ENCODE data around the gene WNT10A.

Gene WNT10A

DNA sequence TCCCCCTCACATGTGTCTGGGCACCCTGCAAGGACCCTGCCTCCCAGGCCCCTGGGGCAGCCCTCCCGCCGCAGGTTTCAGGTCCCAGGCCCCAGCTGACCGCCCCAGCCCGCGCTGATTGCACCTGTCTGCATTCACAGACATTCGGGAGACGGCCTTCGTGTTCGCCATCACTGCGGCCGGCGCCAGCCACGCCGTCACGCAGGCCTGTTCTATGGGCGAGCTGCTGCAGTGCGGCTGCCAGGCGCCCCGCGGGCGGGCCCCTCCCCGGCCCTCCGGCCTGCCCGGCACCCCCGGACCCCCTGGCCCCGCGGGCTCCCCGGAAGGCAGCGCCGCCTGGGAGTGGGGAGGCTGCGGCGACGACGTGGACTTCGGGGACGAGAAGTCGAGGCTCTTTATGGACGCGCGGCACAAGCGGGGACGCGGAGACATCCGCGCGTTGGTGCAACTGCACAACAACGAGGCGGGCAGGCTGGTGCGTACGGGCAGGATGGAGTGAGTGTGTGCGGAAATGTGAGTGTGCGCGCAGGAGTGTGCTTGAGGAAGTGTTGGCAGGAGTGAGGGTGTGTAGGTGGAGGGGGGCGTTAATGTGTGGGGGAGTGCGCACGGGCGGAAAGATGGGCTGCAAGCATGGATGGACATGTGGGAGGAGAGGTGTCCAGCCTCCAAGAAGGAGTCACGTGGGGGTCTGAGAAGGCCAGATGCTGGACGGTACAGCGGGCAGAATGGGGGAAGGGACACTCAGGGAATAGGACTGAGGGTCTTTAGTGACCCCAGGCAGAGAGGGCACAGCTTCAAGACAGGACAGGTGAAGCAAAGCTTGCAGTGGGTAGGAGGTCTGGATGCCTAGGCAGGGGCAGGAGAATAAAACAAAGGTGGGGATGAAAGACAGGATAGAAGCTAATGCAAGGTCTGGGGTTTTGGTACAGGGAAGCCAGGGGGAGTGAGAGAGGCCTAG is 9.0 kb upstream of the WNT10A start:
- H3K4me3 ChIP-seq (ENCODE audit: low read depth, low read length): no peak overlapping the region
- CTCF ChIA-PET: interaction anchor here (1.1 to 17.5 kb wide), 2 partner anchors 20 to 283 kb away, joined by 3 to 453 read pairs; no protein-coding TSS in a partner anchor
- no peak for TF ChIP-seq CTCF (IDR thresholded peaks at IDR 0.05; ENCODE audit: insufficient read depth, low read length, missing control alignments)
- no peak for DNase-seq (ENCODE audit: low read depth, low spot score)
- POLR2A ChIA-PET: no interaction called here

DNA sequence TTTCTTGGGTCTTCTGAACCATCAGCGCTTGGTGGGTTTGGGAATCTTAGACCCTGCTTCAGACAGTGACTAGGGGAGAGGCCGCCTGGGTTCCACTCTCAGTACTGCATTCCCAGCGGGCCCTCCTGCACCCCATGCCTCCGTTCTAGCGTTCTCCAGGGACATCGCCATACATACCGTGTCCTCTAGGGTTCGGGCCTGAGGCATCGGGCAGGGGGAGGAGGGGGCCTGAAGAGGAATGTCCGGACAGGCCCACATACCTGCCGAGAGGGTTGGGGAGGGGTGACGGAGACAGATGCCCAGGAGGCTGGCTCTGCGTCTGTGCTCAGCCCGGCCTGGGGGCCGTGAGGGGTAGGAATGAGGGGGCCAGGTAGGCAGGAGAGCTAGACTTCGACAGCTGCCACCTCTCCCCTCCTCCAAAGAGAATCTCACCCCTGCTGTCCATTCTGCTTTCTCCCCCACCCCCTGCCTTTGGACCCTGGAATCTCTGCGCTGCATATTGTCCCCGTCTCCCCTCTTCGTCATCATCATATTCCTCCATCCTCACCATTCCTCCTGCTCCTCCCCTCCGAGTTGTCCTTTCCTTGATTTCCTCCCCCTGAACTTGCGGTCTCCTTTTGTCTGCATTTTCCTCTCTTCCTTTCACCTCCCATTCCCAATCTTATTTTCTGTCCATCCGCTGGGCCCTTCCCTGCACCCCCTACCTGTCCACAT is 7.8 kb upstream of the WNT10A start:
- no peak for TF ChIP-seq CTCF (IDR thresholded peaks at IDR 0.05; ENCODE audit: insufficient read depth, low read length, missing control alignments)
- ChIA-PET POLR2A (no interaction called here), CTCF (interaction anchor here (0.9 to 17.5 kb wide), 3 partner anchors 19 to 282 kb away, joined by 3 to 453 read pairs (median 4); no protein-coding TSS in a partner anchor)
- DNase-seq (ENCODE audit: low read depth, low spot score): no peak
- no peak overlapping the region for H3K4me3 ChIP-seq (ENCODE audit: low read depth, low read length)

DNA sequence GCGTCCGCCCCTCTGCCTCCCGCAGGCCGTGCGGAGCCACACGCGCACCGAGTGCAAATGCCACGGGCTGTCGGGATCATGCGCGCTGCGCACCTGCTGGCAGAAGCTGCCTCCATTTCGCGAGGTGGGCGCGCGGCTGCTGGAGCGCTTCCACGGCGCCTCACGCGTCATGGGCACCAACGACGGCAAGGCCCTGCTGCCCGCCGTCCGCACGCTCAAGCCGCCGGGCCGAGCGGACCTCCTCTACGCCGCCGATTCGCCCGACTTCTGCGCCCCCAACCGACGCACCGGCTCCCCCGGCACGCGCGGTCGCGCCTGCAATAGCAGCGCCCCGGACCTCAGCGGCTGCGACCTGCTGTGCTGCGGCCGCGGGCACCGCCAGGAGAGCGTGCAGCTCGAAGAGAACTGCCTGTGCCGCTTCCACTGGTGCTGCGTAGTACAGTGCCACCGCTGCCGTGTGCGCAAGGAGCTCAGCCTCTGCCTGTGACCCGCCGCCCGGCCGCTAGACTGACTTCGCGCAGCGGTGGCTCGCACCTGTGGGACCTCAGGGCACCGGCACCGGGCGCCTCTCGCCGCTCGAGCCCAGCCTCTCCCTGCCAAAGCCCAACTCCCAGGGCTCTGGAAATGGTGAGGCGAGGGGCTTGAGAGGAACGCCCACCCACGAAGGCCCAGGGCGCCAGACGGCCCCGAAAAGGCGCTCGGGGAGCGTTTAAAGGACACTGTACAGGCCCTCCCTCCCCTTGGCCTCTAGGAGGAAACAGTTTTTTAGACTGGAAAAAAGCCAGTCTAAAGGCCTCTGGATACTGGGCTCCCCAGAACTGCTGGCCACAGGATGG is 7.1 kb upstream of the WNT10A start:
- ChIA-PET CTCF (interaction anchor here (0.9 to 17.5 kb wide), 6 partner anchors 10 to 282 kb away, joined by 4 to 453 read pairs (median 38); partner anchors contain the start of gene WNT6), POLR2A (no interaction called here)
- no peak for DNase-seq (ENCODE audit: low read depth, low spot score)
- no peak overlapping the region for H3K4me3 ChIP-seq (ENCODE audit: low read depth, low read length)
- no peak for TF ChIP-seq CTCF (IDR thresholded peaks at IDR 0.05; ENCODE audit: insufficient read depth, low read length, missing control alignments)

DNA sequence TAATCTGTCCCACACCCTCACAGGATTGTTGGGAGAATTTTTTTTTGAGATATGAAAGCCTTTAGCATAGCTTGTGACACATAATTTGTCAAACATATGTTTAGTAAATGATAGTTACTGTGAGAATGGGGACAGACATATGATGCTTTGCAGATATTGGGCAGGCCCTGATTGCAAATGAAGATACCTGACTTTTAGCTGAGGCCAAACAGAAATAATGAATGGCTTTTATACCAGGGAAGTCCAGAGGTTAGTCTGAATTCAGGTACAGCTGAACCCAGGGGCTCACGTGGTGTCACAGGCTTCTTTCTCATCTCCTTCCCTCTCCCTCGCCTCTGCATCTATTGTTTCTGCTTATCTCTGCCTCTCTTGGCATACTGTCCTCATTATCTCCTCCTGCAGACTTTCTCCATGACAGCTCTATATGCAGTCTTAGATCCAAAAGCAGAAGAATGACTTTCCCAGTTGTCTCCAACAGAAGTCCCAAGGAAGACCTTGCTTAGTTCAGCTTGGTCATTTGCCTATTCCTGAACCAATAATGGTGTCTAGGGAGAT is 4.9 kb upstream of the WNT10A start:
- TF ChIP-seq CTCF (IDR thresholded peaks at IDR 0.05; ENCODE audit: insufficient read depth, low read length, missing control alignments): no peak
- CTCF ChIA-PET: interaction anchor here (0.7 to 17.5 kb wide), 44 partner anchors 8 to 419 kb away, joined by 3 to 453 read pairs (median 5); partner anchors contain the start of genes TTLL4 and WNT6
- no peak overlapping the region for H3K4me3 ChIP-seq (ENCODE audit: low read depth, low read length)
- no peak for DNase-seq (ENCODE audit: low read depth, low spot score)
- POLR2A ChIA-PET: no interaction called here

- CTCF ChIA-PET: interaction anchor here (0.8 to 17.5 kb wide), 53 partner anchors 9 to 418 kb away, joined by 3 to 453 read pairs (median 4); partner anchors contain the start of genes TTLL4 and WNT6
- no peak for DNase-seq (ENCODE audit: low read depth, low spot score)
- H3K4me3 ChIP-seq (ENCODE audit: low read depth, low read length): no peak overlapping the region
- peak; percentile 86 for TF ChIP-seq CTCF (IDR thresholded peaks at IDR 0.05; ENCODE audit: insufficient read depth, low read length, missing control alignments)
- POLR2A ChIA-PET: no interaction called here
Observed at GRCh38 chr2:218876562-218877219, 4.0 kb upstream of the WNT10A start.

All from AG04449 (cell line).